SW 1271 (cell line): Measurements from ENCODE around the gene SCRN2.

Experiments used
- DNase-seq, 2 experiments: peaks; one replicate each; lab custom pipeline; 2025; lab: John Stamatoyannopoulos, UW

SCRN2 gene

DNA sequence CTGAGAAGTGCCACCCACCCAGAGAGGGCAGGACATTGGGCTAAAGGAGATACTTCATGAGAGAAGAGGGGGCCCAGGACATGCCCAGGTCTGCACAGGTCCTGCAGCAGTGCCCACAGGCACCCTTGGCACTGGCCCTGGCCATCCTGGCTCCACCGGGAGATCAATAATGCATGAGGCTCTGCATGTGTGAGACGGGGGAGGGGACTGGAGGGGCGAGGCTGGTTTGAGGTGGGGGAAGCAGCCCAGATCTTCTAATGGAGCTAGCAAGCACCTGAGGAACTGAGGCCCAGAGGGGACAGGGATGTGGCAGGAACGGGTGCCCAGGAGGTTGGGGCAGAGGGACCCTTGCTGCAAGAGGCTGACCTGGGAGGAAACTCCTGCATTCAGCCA lies 20.0 kb downstream of the SCRN2 start:
- no peak for DNase-seq

DNA sequence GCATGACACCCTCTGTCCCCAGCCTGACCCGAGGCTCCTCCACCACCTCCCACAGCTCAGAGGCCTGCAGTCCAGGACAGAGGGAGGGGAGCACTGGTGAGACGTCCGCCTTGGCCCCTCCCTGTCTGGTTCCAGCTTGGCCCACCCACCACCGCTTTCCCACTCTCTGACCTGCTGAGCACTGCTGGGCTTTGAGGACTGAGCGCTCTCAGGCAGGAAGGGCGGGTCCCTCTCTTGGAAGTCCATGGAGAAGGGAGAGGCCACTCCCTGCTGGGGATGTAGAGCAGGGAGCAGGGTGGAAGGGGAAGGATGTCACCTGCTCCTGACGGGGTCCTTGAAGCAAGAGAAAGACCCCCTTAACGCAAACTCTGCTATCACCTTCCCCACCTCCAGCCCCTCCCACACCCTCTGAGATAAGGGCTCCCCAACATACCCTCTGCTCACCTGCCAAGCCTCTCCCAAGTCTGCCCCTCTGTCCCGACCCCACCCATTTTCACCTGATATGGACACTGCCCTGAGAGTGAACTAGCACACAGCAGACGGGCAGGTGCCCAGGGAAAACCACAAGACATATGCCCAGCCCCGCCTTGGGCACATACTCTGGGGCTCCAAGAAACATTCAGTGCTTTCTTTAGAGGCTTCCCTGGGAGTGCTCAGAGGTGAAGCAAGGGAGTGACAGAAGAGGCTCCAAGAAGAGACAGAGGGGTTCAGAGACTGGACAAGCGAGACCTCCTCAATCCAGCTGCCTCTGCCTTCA lies 20.9 kb downstream of the SCRN2 start:
- no peak for DNase-seq

GRCh38 chr17:47819475-47819874 lies 21.6 kb downstream of the SCRN2 start:
- DNase-seq = no peak

- no peak for DNase-seq
Measured at GRCh38 chr17:47818002-47818695, 22.9 kb downstream of the SCRN2 start.

GRCh38 chr17:47816947-47817346 lies 24.1 kb downstream of the SCRN2 start:
- DNase-seq = no peak

DNA sequence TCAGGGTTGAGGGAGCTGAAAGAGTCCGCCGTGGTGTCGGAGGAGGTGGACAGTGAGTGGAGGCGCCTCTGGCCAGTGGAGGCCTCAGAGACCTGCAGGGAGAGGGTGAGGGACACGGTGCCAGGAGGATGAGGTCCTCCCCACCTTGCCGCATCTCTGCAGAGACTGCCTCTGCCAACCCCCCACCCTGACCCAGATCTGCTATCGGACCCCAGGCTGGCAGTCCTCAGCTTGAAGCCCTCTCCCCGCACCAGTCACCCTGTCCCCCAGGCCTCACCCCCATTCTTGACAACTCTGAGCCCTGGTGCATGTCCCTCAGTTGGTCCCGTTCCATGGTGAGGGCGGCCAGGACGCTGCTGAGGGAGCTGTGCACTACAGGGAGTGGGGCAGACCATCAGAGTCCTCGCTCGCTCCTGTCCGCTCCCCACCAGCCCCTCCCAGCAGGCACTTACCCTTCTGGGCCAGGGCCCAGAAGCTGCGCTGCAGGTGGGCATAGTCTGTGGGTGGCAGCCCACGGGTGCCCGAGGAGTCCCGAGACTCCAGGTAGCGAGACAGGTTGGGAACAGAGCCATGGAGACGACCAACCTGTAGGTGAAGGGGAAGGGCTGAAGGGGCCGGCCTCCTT lies 24.9 kb downstream of the SCRN2 start:
- no peak for DNase-seq

DNA sequence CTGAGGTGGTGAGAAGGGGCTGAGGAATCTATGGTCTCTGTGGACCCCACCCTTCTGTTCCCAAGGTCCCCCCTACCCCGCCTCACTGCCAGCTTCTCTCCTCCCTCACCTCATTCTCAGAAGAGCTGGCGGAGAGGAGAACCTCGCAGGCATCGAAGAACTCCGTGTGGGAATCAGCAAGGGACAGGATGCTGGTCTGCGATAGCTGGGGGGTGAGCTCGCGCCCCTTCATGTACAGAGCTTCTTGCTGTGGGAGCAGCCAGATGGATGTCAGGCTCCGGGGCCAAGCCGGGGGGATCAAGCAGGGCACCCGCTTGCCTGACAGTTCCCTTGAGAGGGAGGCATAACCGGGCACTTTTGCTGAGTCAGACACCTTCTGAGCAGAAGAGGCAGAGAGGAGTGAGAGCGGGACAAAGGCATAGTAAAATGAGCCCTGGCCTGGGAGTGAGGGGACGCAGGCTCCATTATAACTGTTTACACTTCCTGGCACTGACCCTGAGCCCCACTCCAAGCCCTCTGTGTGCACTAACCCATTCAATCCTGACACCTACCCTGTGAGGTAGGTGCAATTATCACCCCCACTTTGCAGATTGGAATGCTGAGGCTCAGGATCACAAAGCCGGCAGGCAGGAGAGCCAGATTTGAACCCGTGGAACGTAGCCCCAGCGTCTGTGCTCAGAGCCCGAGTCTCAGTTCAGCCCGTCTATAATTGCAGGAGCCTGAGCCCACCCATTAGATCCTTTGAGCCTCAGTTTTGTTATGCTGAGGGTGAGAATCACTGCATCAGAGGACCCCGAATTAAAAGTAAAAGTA lies 25.8 kb downstream of the SCRN2 start:
- no peak for DNase-seq

- DNase-seq = no peak
Measured at GRCh38 chr17:47813512-47814031, 27.5 kb downstream of the SCRN2 start.

GRCh38 chr17:47813077-47813476 lies 28.0 kb downstream of the SCRN2 start:
- DNase-seq = no peak

GRCh38 chr17:47812146-47812920 lies 28.7 kb downstream of the SCRN2 start:
- DNase-seq = no peak

- no peak for DNase-seq
Measured at GRCh38 chr17:47811709-47812108, 29.4 kb downstream of the SCRN2 start.

GRCh38 chr17:47810901-47811635 lies 30.0 kb downstream of the SCRN2 start:
- no peak for DNase-seq

GRCh38 chr17:47810200-47810821 lies 30.8 kb downstream of the SCRN2 start:
- DNase-seq = peak; percentile 52 to 81

- DNase-seq = no peak
Measured at GRCh38 chr17:47808830-47809480, 32.1 kb downstream of the SCRN2 start.

- DNase-seq = no peak
Measured at GRCh38 chr17:47808036-47808829, 32.8 kb downstream of the SCRN2 start.

DNA sequence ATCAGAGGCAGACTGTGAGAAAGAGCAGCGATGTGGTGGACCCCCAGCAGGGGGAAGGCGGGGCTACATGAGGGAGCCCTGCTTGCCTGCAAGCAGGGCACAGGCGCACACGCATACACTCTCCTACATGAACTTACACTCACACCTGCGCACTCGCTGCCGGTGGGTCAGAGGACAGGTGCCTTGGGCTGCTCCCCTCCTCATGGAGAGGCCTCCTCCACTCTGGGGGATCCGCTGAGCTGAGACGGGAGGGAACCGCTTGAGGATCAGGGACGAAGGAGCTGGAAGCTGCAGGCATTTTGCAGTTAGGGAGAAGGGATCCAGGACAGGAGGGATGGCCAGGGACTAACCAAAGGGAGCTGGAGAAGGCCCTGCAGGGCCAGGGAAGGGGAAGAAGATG lies 33.7 kb downstream of the SCRN2 start:
- DNase-seq = no peak

DNA sequence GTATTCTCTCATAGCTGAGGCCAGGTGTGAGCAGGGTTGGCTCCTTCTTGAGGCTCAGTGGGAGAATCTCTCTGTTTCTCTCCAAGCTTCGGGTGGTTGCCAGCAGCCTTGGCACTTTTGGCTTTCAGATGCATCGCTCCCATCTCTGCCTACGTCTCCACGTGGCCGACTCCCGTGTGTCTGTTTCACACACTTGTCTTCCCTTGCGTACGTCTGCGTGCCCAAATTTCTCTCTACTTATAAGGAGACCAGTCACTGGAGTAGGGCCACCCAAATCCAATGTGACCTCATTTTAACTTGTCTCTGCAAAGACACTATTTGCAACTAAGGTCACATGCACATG lies 34.2 kb downstream of the SCRN2 start:
- DNase-seq = no peak

GRCh38 chr17:47806026-47806912 lies 34.8 kb downstream of the SCRN2 start:
- DNase-seq = no peak
